ENCODE measurements around the gene ONECUT3.
A peak's percentile ranks its signal among the peaks of the same experiment; 100 is the strongest.

Gene ONECUT3

GRCh38 chr19:1810439-1811160, 57.3 kb downstream of the ONECUT3 start:
- in situ Hi-C loops (cut with MboI; ENCODE audit: low pct_unique_long_range_greater_than_20kb, low sequenced_read_pairs, unreplicated experiment) = no loop called here
- DNase-seq (ENCODE audit: low spot score) = no peak
- TF ChIP-seq, protein P1, sequence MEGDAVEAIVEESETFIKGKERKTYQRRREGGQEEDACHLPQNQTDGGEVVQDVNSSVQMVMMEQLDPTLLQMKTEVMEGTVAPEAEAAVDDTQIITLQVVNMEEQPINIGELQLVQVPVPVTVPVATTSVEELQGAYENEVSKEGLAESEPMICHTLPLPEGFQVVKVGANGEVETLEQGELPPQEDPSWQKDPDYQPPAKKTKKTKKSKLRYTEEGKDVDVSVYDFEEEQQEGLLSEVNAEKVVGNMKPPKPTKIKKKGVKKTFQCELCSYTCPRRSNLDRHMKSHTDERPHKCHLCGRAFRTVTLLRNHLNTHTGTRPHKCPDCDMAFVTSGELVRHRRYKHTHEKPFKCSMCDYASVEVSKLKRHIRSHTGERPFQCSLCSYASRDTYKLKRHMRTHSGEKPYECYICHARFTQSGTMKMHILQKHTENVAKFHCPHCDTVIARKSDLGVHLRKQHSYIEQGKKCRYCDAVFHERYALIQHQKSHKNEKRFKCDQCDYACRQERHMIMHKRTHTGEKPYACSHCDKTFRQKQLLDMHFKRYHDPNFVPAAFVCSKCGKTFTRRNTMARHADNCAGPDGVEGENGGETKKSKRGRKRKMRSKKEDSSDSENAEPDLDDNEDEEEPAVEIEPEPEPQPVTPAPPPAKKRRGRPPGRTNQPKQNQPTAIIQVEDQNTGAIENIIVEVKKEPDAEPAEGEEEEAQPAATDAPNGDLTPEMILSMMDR (IDR thresholded peaks at IDR 0.05; ENCODE audit: extremely low read depth, insufficient read depth, missing control alignments) = no peak

GRCh38 chr19:1811472-1811894, 58.2 kb downstream of the ONECUT3 start:
- no peak for DNase-seq (ENCODE audit: low spot score)
- in situ Hi-C loops (cut with MboI; ENCODE audit: low pct_unique_long_range_greater_than_20kb, low sequenced_read_pairs, unreplicated experiment) = no loop called here
- TF ChIP-seq, protein P1 (IDR thresholded peaks at IDR 0.05; ENCODE audit: extremely low read depth, insufficient read depth, missing control alignments) = no peak

- in situ Hi-C loops (cut with MboI; ENCODE audit: low pct_unique_long_range_greater_than_20kb, low sequenced_read_pairs, unreplicated experiment) = no loop called here
- TF ChIP-seq, protein P1 (IDR thresholded peaks at IDR 0.05; ENCODE audit: extremely low read depth, insufficient read depth, missing control alignments) = peak; percentile 21
- peak; percentile 100 for DNase-seq (ENCODE audit: low spot score)
Measured at GRCh38 chr19:1811942-1812425, 58.7 kb downstream of the ONECUT3 start, which contains the start of gene ATP8B3. TSS of gene ATP8B3 (minus strand) at chr19:1812276. CDS start at chr19:1811736, 540 bp downstream.

DNA sequence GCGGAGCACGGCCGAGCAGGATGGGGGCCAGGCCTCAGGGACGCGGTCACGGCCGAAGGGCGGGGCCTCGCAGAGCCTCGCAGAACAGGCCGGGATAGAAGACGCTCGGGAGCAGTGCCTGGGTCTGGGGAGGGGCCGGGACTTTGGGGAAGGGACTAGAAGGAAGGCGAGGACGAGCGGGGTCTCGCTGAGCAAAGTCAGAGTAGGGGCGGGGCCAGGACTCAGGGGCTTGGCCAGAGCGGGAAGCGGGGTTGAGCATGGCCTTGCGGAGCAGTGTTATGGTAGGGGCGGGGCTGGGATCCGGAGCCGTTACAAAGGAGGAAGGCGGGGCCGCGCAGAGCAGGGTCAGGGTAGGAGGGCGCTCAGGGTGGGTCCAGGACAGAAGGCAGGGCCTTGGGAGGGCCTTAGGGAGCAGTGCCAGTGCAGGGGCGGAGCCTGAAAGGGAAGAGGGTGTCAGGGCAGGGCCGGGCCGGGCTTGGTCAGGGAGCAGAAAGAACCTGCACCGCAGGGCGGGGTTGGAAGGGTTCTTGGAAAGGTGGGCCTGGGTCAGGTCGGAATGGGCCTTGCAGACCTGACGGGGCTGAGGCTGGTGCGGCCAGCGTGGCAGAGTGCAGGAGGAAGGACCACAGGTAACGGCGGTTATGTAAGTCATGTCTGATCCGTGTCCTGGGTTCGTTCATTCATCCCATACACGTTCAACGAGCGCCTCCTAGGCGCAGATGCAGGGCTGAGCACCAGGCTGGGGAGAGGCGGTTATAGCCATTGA, 59.3 kb downstream of the ONECUT3 start:
- in situ Hi-C loops (cut with MboI; ENCODE audit: low pct_unique_long_range_greater_than_20kb, low sequenced_read_pairs, unreplicated experiment) = no loop called here
- TF ChIP-seq, protein P1 (IDR thresholded peaks at IDR 0.05; ENCODE audit: extremely low read depth, insufficient read depth, missing control alignments) = peak; percentile 83
- DNase-seq (ENCODE audit: low spot score) = peak; percentile 97

DNA sequence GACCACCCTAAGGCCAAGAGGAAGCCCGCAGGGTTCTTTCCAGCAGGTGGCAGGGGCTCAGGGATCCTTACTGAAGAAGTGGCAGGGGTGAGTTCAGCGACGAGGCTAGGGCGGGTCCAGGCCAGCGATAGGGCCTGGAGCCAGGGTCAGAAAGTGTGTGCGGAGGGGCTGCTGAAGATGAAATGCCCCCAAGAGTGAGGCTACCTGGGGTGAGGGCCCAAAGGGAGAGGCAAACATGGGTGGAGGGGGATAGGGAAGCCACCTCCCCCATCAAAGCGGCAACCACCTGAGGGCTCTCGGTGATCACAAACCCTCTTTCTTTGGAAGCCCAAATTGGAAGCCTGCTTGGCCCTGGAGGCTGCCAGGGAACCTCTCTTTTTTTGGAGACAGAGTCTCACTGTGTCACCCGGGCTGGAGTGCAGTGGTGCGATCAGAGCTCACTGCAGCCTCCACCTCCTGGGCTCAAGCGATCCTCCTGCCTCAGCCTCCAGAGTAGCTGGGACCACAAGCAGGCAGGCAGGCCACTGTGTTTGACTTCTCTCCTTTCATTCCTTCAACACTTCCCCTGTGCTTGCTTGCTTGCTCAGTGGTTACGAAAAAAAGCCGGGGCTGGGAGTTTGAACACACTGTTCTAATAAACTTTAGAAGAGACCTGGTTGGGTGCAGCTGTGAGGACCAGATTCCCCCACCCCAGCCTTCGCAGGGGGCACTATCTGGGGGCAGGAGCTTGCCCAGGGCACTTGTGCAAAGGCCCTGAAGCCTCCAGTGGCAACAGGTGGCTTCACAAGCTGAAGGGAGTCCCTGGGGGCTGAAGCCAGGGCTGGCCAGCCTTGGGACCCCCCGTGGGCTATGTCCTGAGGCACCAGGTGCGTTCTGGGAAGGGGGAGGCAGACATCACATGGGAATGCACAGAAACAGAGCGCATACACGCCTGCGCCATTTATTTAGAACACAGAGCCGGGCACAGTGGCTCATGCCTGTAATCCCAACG, 60.2 kb downstream of the ONECUT3 start:
- TF ChIP-seq, protein P1 (IDR thresholded peaks at IDR 0.05; ENCODE audit: extremely low read depth, insufficient read depth, missing control alignments) = no peak
- in situ Hi-C loops (cut with MboI; ENCODE audit: low pct_unique_long_range_greater_than_20kb, low sequenced_read_pairs, unreplicated experiment) = no loop called here
- DNase-seq (ENCODE audit: low spot score) = no peak

GRCh38 chr19:1814391-1814790, 61.1 kb downstream of the ONECUT3 start:
- no peak for DNase-seq (ENCODE audit: low spot score)
- TF ChIP-seq, protein P1 (IDR thresholded peaks at IDR 0.05; ENCODE audit: extremely low read depth, insufficient read depth, missing control alignments) = no peak
- in situ Hi-C loops (cut with MboI; ENCODE audit: low pct_unique_long_range_greater_than_20kb, low sequenced_read_pairs, unreplicated experiment) = no loop called here
